Activated T-cell treated with anti-CD3 and anti-CD28 coated beads, Interleukin-2, amount 50 U/mL, for 72 hours (primary cell): ENCODE results near the gene GIMAP1. TPM values are rescaled to one million over a fixed set of nuclear protein-coding genes. Genes with fewer than 3 reads are reported as not detected.
A peak's percentile ranks its signal among the peaks of the same experiment; 100 is the strongest.

Experiments
- ATAC-seq, 2 donors: fragments of 150-1000 bp; cut with Tn5 transposase; replicated peaks in 1 of 2; 2 replicates each; pipeline ENCODE4 v1.10.0; 2021; ENCODE audit warnings: moderate library complexity in 2 of 2, mild to moderate bottlenecking in 1 of 2
- DNase-seq, 2 donors: peaks; one replicate each; pipeline ENCODE4 v3.0.0; 2021 to 2022; ENCODE audit warnings: mixed read lengths in 1 of 2
- H3K27ac Mint-ChIP-seq: one replicate; pipeline ENCODE4 v1.8.0; 2022; ENCODE audit warnings: mild to moderate bottlenecking, moderate library complexity, mixed read lengths
- H3K27me3 Mint-ChIP-seq: one replicate; pipeline ENCODE4 v1.8.0; 2022; ENCODE audit warnings: low read depth, mixed read lengths
- H3K36me3 Mint-ChIP-seq, 2 donors: one replicate each; pipeline ENCODE4 v1.8.0; 2022; ENCODE audit warnings: mixed read lengths in 2 of 2, mild to moderate bottlenecking in 1 of 2; ENCODE audit not compliant: insufficient read depth in 2 of 2
- H3K4me1 Mint-ChIP-seq: one replicate; pipeline ENCODE4 v1.8.0; 2022; ENCODE audit warnings: low read depth, mixed read lengths
- H3K4me3 Mint-ChIP-seq, 2 donors: one replicate each; pipeline ENCODE4 v1.8.0; 2022; ENCODE audit warnings: mild to moderate bottlenecking in 2 of 2, mixed read lengths in 2 of 2, moderate library complexity in 2 of 2
- H3K9me3 Mint-ChIP-seq, 2 donors: one replicate each; pipeline ENCODE4 v1.8.0; 2022; ENCODE audit warnings: mixed read lengths in 2 of 2
- total RNA-seq, 2 donors: library from RNA; stranded (reverse); gene quantifications; one replicate each; pipeline ENCODE4 v1.2.3, GENCODE V29; 2022

Gene GIMAP1
- total RNA-seq, 2 donors from 2014 or later: 5.5 to 9.3 TPM

DNA sequence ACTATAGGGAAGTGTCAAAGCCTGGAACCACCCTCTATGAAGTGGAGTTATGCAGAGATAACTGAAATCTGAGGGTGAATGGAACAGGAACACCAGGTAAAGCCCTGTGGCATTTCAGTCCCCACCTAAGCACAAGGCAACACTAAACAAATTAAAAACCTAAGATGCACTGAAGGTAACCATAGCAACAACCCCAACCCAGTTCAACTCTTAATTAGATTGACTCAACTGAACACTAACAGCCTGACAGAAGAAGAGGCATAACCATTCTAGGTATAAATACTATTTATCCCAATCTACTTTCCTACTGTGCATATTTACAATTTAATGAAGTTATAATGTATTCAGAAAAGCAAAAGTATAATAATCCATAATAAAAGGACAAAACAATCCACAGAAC is 11.6 kb downstream of the GIMAP1 start:
- Mint-ChIP-seq H3K9me3 (peaks cover 20 to 21% of the 10 kb centered on the region in 2 donors), H3K27me3 (no peaks in the 10 kb centered on the region), H3K4me3 (no peak overlapping the region), H3K36me3 (peaks cover 26 to 40% of the 10 kb centered on the region in 2 donors), H3K4me1 (peaks cover 45% of the 10 kb centered on the region), H3K27ac (no peak overlapping the region)
- no peak for DNase-seq
- no peak for ATAC-seq

DNA sequence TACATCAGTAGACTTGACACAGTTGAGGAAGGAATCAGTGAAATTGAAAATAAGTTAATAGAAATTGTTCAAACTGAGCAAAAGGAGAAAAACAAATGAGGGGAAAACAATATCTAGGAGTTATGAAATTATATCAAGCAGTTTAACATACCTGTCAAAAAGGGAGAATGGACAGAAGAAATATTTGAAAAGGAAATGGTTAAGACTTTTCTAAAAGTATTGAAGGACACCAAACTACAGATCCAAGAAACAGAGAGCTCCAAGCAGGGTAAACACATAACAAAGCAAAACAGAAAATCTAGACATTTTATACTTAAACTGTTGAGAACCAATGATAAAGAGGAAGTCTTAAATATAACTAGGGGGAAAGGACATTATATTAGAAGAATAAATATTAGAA is 12.2 kb downstream of the GIMAP1 start:
- Mint-ChIP-seq H3K27me3 (no peaks in the 10 kb centered on the region), H3K4me1 (peaks cover 45% of the 10 kb centered on the region), H3K27ac (peak overlapping the region; percentile 65), H3K4me3 (peak overlapping the region in 1 of 2 donors; percentile 40), H3K9me3 (peaks cover 20 to 21% of the 10 kb centered on the region in 2 donors), H3K36me3 (peaks cover 24 to 38% of the 10 kb centered on the region in 2 donors)
- DNase-seq (no peak), ATAC-seq (no peak)

DNA sequence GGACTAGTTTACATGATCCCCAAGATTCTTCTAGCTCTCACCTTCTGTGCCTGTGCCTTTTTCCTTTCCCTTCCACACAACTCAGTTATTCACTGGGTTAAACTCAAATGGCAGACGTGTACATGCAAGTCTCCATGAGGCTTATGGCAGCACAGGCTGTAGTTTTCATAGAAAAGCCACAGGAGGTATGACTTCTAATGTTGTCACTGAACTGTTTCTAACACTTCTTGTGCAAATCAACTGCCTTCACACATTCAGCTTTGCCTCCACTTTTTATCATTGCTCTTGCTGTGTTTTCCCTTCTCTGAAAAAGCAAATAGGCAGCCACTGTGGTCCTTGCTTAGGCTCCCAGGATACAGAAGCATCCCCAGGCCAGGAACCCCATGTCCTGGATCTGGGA is 15.5 kb downstream of the GIMAP1 start:
- Mint-ChIP-seq H3K4me1 (peaks cover 75% of the 10 kb centered on the region), H3K27ac (peak overlapping the region; percentile 72), H3K27me3 (no peaks in the 10 kb centered on the region), H3K4me3 (peak overlapping the region; percentile 91 to 97), H3K9me3 (peaks cover 10 to 12% of the 10 kb centered on the region in 2 donors), H3K36me3 (peaks cover 12 to 21% of the 10 kb centered on the region in 2 donors)
- ATAC-seq (peak; percentile 50 to 53), DNase-seq (peak; percentile 37 to 42)

DNA sequence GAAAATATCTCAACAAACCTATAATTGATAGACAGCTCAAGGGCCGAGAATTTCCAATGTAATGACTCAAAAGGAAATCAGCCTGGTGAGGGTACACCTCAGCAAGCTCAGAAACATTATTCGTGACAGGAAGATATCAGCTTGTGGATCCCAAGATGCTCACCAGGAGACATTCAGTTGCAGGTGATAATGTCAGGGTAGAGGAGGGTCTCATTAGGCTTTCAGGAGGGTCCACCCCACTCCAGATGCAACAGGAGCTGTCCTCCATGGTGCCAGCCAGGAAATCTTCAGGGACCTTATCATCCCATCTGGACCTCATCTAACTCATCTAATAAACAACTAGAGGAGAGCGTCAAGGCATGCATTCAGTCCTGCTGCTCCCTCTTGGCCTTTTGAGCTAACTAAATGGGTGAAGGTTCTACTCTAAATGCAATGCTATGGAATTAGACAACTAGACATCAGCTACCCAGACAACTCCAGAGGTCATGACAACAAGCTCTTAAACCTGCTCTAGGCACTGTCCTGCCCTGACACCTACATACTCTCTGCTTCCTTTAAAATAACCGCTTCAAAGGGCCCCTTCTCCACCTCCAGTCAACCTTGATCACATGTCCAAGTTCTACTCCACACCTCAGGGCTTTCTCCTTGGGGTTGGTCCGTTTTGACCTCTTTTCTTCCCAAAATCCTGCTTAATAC is 16.5 kb downstream of the GIMAP1 start:
- no peak for DNase-seq
- H3K27ac Mint-ChIP-seq: peak overlapping the region; percentile 72
- peaks cover 5 to 6% of the 10 kb centered on the region in 2 donors for H3K9me3 Mint-ChIP-seq
- peaks cover 7 to 11% of the 10 kb centered on the region in 2 donors for H3K36me3 Mint-ChIP-seq
- peaks cover 82% of the 10 kb centered on the region for H3K4me1 Mint-ChIP-seq
- peak overlapping the region; percentile 91 to 97 for H3K4me3 Mint-ChIP-seq
- H3K27me3 Mint-ChIP-seq: no peaks in the 10 kb centered on the region
- peak; percentile 38 to 48 for ATAC-seq

DNA sequence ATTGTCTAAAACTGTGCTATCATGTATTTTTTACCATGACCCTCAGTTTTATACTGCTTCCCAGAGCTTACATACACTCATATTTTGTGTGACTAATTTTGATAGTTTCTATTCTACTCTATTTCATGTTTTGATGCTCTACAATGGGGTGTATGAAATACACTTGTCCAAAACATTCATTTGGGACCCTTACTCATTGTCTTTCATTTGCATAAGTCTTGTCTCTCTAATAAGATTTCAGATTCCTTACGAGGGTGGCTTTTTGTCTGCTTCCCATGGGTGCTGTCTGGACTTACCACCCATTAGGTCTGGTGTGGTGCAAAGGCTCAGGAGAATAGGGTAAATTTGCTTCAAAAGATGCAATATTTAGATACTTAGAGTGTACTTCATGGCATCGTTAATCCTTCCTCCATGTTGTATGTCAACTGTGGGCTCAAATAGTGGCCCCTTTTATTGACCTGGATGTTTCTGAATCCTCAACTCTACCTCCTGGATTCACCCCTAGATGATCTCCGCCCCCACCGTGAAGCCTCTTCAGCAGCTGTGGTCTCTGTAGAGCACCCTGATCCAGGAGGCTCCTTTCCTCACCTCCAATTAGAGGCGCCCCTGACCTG is 17.2 kb downstream of the GIMAP1 start:
- Mint-ChIP-seq H3K36me3 (peaks cover 8% of the 10 kb centered on the region in 2 donors), H3K4me1 (peaks cover 85% of the 10 kb centered on the region), H3K27me3 (no peaks in the 10 kb centered on the region), H3K4me3 (peak overlapping the region; percentile 91 to 97), H3K9me3 (peaks cover 2% of the 10 kb centered on the region in 2 donors), H3K27ac (peak overlapping the region; percentile 72)
- ATAC-seq: peak; percentile 65 to 70
- no peak for DNase-seq

DNA sequence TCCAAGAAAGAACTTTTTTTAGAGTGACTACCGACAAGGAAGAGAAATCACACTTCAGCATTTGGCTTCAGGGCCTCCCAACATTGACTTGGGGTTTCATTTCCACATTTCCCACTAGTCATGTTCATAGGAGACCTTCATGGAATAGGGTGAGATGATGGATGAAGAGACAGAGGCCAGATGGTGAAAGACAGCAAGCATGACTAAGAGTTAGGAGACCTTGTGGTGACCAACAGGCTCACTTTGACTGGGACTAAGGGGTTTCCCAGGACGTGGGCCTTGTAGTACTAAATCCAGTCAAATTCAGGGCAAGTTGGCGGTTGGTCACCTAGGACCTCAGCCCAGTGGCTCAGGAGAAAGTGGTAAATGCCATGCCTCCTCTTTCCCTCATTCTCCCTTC is 17.8 kb downstream of the GIMAP1 start:
- H3K4me1 Mint-ChIP-seq: peaks cover 92% of the 10 kb centered on the region
- peaks cover 9% of the 10 kb centered on the region in 2 donors for H3K36me3 Mint-ChIP-seq
- peak; percentile 79 to 85 for DNase-seq
- peak overlapping the region; percentile 91 to 97 for H3K4me3 Mint-ChIP-seq
- peak overlapping the region; percentile 72 for H3K27ac Mint-ChIP-seq
- ATAC-seq: peak; percentile 57 to 60
- H3K9me3 Mint-ChIP-seq: peaks cover 0 to under 1% of the 10 kb centered on the region in 2 donors
- no peaks in the 10 kb centered on the region for H3K27me3 Mint-ChIP-seq

DNA sequence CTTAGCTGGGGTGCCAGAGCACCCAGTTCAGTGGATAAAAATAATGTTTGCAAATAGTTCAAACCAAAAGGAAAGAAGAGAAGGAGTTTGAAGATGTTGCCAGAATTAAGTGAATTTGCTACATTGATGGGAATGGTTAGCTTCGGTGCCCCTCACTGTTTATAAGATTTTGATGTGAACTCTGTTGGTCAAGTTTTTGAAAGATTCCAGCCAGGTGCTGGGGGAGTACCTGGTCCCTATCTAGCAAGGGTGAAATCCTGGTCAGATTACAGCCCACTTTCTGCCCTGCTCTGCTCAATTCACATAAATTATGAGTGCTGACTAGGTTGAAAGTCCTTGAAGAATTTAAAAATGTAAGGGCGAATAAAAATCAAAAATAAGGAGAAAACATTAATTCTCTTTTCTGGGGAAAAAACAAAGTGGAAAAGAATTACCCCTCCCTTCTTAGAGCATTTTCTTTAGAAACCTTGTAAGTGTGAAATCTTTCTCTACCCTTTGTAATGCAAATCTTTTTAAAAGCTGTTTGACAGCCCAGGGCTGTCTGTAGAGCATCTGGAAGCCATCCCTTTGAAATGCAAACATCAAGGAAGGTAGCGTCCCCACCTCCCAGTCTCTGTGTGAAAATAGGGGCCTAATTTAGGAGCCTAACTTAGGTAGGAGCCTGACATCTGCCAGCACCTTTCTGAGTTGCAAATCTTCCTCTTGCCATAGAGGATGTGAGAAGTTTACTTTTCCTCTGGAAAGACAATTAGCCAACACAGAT is 19.4 kb downstream of the GIMAP1 start:
- peaks cover 19 to 23% of the 10 kb centered on the region in 2 donors for H3K36me3 Mint-ChIP-seq
- H3K4me1 Mint-ChIP-seq: peaks cover 92% of the 10 kb centered on the region
- ATAC-seq (no peak), DNase-seq (no peak)
- H3K27me3 Mint-ChIP-seq: no peaks in the 10 kb centered on the region
- H3K4me3 Mint-ChIP-seq: peak overlapping the region; percentile 91 to 97
- peak overlapping the region; percentile 72 for H3K27ac Mint-ChIP-seq
- H3K9me3 Mint-ChIP-seq: peaks cover 4% of the 10 kb centered on the region in 2 donors

DNA sequence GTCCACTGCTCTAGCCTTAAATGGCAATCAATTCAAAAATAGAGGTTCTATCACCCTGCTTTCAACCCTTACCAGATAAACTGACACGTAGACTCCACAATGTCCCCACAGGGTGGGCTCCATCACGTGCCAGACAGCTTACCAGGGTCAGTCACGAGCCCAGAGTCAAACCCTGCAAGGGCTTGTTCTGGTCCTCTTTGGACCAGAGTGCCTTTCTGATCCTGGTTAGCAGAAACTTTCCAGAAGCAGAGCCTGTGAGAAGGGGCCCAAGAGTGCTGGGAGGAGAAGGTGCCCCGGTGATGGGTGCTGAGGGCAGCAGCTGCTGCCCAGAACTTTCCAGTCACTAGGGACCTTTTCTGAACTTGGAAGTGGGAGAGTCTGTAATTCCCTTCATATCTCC is 20.5 kb downstream of the GIMAP1 start:
- no peak for ATAC-seq
- DNase-seq: peak in 1 of 2 donors; percentile 39

DNA sequence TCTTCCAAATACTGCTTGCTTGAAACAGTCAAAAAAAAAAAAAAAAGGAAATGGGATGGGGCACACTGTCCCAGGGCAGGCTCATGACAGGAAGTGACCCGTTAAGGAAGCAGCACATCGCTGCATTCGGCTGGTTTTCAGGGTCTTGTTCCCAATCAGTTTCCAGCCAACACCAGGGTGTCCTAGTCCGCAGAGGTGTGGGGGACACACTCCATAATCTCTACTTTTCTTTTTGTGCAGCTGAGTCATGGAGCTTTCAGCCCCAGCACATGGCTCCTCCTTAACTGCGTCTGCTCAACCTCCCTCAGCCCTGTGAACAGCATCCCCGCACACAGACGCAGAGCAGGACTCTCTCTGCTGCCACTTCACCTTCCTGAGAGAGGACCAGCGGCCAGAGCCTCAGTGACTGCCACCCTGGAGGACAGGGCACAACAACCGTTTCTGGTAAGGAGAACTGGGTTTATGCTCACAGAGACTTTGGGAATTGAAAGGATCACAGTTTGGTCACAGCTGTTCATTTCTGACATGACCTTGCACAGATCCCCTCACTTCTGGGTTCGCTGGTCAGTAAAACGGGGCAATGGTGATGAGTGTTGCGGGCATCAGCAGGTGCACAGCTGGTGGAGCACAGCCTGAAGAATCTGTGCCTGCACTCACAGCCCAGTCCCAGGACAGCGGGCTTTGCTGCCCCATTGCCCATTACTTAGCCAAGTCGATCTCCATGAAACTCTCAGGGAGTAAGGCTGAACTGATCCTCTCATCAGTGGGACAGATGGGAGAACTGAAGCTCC is 21.0 kb downstream of the GIMAP1 start, which contains the start of gene GIMAP5:
Gene GIMAP5 (plus strand): TSS at position 154 of the 791 bp plus-strand sequence. CDS start 3,467 bp downstream, outside the sequence.
- peaks cover 28 to 37% of the 10 kb centered on the region in 2 donors for H3K36me3 Mint-ChIP-seq
- H3K27me3 Mint-ChIP-seq: no peaks in the 10 kb centered on the region
- peak within 1 kb of the TSS; percentile 97 for H3K27ac Mint-ChIP-seq
- DNase-seq: peak; percentile 65 to 66
- peak within 1 kb of the TSS; percentile 91 to 97 for H3K4me3 Mint-ChIP-seq
- peaks cover 4% of the 10 kb centered on the region in 2 donors for H3K9me3 Mint-ChIP-seq
- H3K4me1 Mint-ChIP-seq: peaks cover 92% of the 10 kb centered on the region
- ATAC-seq: peak; percentile 52 to 55

More for the DNA sequence above, 20.5 kb downstream of the GIMAP1 start:
- peaks cover 92% of the 10 kb centered on the region for H3K4me1 Mint-ChIP-seq
- H3K36me3 Mint-ChIP-seq: peaks cover 25 to 32% of the 10 kb centered on the region in 2 donors
- H3K27ac Mint-ChIP-seq: peak overlapping the region; percentile 97
- H3K9me3 Mint-ChIP-seq: peaks cover 4% of the 10 kb centered on the region in 2 donors
- peak overlapping the region; percentile 91 to 97 for H3K4me3 Mint-ChIP-seq
- H3K27me3 Mint-ChIP-seq: no peaks in the 10 kb centered on the region

DNA sequence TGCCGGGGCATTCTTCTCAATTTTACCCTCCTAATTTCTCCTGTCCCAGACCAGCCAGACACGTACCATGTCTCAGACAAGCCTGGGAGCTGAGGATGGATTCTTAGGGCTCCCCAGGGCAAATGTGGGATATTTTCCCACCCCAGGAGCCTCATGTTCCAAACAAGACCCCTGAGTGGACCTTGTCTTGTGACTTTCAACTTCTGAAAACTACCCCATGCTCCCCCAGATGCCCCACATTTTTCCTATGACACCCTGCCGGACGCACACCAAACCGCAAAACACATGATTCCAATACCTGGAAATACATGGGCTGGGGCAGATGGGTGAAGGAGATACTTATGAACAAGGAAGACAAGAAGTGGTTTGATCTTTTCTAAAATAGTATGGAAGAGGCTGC is 21.7 kb downstream of the GIMAP1 start:
- H3K36me3 Mint-ChIP-seq: peaks cover 33 to 44% of the 10 kb centered on the region in 2 donors
- peak overlapping the region; percentile 97 for H3K27ac Mint-ChIP-seq
- DNase-seq: no peak
- peak overlapping the region; percentile 91 to 97 for H3K4me3 Mint-ChIP-seq
- peaks cover 92% of the 10 kb centered on the region for H3K4me1 Mint-ChIP-seq
- no peak for ATAC-seq
- H3K27me3 Mint-ChIP-seq: no peaks in the 10 kb centered on the region
- peaks cover 4% of the 10 kb centered on the region in 2 donors for H3K9me3 Mint-ChIP-seq

DNA sequence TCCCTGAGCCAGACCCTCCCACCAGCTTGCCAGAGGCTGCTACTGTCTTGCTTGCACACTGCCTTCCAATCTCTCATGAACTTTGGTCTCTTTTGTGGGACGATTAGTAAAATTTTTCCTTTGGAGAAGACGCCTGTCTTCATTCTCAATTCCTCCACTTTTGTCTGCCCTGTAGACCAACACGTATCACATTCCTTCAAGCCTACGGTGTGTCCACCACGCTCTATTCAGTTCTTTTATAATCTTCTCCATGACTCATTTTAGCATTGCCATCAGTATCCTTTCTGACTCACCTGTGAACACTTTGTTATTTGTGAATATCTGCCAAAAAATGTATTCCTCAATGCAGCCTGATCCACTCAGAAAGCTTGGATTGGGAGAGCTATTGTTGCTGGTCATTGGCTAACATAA is 22.2 kb downstream of the GIMAP1 start:
- Mint-ChIP-seq H3K4me3 (peak overlapping the region; percentile 91 to 97), H3K36me3 (peaks cover 35 to 48% of the 10 kb centered on the region in 2 donors), H3K9me3 (peaks cover 4% of the 10 kb centered on the region in 2 donors), H3K27me3 (no peaks in the 10 kb centered on the region), H3K4me1 (peaks cover 92% of the 10 kb centered on the region), H3K27ac (peak overlapping the region; percentile 97)
- peak; percentile 33 to 40 for ATAC-seq
- DNase-seq: no peak

DNA sequence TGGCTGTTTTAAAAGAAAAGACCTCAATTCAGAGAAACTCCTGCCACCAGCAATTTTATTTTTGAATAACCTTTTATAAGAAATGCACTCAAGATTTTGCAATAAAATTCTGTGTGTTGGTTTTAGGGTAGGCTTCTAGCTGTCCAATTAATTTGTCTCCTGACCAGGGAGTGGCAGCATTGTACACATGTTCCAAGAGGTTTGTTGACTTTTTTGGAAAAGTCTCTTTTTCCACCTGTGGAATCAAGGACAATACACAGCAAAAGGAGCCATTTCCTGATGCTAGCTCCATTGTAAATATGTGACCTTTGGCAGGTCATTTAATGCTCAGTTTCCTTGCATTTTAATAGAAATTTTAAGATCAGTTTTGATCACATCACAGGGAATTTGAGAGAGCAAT is 22.6 kb downstream of the GIMAP1 start:
- H3K27me3 Mint-ChIP-seq: no peaks in the 10 kb centered on the region
- peak overlapping the region; percentile 97 for H3K27ac Mint-ChIP-seq
- ATAC-seq (no peak), DNase-seq (no peak)
- H3K4me1 Mint-ChIP-seq: peaks cover 92% of the 10 kb centered on the region
- H3K9me3 Mint-ChIP-seq: peaks cover 4% of the 10 kb centered on the region in 2 donors
- peak overlapping the region; percentile 91 to 97 for H3K4me3 Mint-ChIP-seq
- H3K36me3 Mint-ChIP-seq: peaks cover 36 to 50% of the 10 kb centered on the region in 2 donors
